ENCODE data around the gene PRR12.

Gene PRR12

DNA sequence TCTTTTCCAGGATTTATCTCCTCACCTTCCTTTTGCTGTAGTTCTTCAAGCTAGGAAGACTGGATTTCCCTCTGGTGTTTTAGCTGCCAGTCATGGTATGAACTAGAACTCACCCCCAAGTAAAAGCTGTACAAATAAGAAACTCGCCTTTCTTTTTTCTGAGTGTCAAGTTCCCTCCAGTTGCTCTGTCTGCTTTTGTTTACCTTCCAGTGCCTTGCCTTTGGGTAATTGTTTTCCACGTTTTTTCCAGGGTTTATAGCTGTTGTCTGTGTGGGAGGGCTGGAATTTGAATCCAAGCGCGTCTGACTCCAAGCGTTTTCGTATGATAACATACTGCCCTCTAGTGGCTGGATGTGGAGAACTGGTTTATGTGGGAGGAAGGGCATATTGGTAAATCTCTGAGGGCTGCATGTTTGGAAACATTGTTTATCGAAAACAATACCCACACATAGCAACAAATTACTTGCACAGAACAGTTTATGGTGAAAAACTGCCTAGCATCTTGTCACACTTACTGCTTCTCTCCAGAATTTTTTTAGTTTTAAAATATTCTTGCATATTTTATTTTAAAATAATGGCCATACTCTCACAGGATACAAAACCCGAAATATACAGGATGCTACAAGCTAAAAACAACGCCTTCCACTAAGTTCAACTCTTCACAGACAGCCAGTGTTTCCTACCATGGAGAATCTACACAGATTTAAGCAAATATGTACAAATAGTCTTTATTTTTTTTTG, 44.0 kb upstream of the PRR12 start:
- Histone ChIP-seq H3K9ac (ENCODE audit: low read length) (no peak overlapping the region), H3K56ac (ENCODE audit: low read length) (no peak overlapping the region), H3K79me1 (ENCODE audit: low read length) (no peaks in the 10 kb centered on the region), H2BK120ac (ENCODE audit: low read depth, low read length) (no peak overlapping the region), H2BK15ac (replicated peaks; ENCODE audit: low read depth) (no peak overlapping the region), H3K27ac (ENCODE audit: low read depth, low read length) (no peak overlapping the region), H3K4me2 (ENCODE audit: low read length) (no peak overlapping the region), H3K4me1 (ENCODE audit: control insufficient read depth, low read depth, low read length) (no peaks in the 10 kb centered on the region), H3K4me3 (ENCODE audit: low read length) (no peak overlapping the region), H3K79me2 (ENCODE audit: control insufficient read depth, insufficient read depth, low read length) (no peaks in the 10 kb centered on the region), H3K23ac (ENCODE audit: low read length) (no peak overlapping the region), H4K5ac (ENCODE audit: low read length) (no peak overlapping the region), H3K36me3 (ENCODE audit: control insufficient read depth, insufficient read depth, low read length) (no peaks in the 10 kb centered on the region), H4K8ac (ENCODE audit: low read depth, low read length) (no peak overlapping the region), H2AK5ac (ENCODE audit: low read length) (no peak overlapping the region), H3K18ac (ENCODE audit: low read length) (no peak overlapping the region), H3K27me3 (ENCODE audit: insufficient read depth, low read length, poor library complexity) (no peaks in the 10 kb centered on the region), H2BK5ac (ENCODE audit: low read length) (no peak overlapping the region), H3K4ac (ENCODE audit: low read depth, low read length) (no peak overlapping the region)
- DNase-seq: peak; percentile 92
- no CpG with 5 or more reads among the region's 9 CpGs for WGBS (ENCODE audit: extremely low coverage, insufficient coverage, low lambda C conversion rate)

DNA sequence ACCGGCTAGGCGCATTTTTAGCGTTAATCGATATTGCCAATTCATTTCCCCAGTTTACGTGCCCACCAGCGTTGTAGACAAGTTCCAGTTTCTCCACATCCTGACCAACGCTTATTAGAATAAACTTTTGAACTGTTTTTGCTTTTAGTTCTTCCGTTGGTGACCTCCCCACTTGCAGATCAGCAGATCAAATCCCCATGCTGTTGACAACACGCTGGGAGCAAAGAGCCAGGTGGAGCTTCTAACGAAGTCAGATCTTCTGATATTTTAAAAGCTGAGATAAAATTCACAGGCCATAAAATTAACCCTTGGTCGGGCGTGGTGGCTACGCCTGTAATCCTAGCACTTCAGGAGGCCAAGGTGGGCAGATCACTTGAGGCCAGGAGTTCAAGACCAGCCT, 41.9 kb upstream of the PRR12 start:
- H2BK15ac ChIP-seq (replicated peaks; ENCODE audit: low read depth): no peak overlapping the region
- H3K9ac ChIP-seq (ENCODE audit: low read length): no peak overlapping the region
- no peaks in the 10 kb centered on the region for H3K79me1 ChIP-seq (ENCODE audit: low read length)
- WGBS (ENCODE audit: extremely low coverage, insufficient coverage, low lambda C conversion rate): no CpG with 5 or more reads among the region's 13 CpGs
- H2BK120ac ChIP-seq (ENCODE audit: low read depth, low read length): no peak overlapping the region
- no peak overlapping the region for H2BK5ac ChIP-seq (ENCODE audit: low read length)
- H3K23ac ChIP-seq (ENCODE audit: low read length): no peak overlapping the region
- no peak overlapping the region for H4K8ac ChIP-seq (ENCODE audit: low read depth, low read length)
- no peaks in the 10 kb centered on the region for H3K36me3 ChIP-seq (ENCODE audit: control insufficient read depth, insufficient read depth, low read length)
- no peak overlapping the region for H4K5ac ChIP-seq (ENCODE audit: low read length)
- no peaks in the 10 kb centered on the region for H3K27me3 ChIP-seq (ENCODE audit: insufficient read depth, low read length, poor library complexity)
- no peak overlapping the region for H3K4me2 ChIP-seq (ENCODE audit: low read length)
- no peak overlapping the region for H3K4ac ChIP-seq (ENCODE audit: low read depth, low read length)
- no peak overlapping the region for H3K4me3 ChIP-seq (ENCODE audit: low read length)
- no peak overlapping the region for H3K27ac ChIP-seq (ENCODE audit: low read depth, low read length)
- H3K4me1 ChIP-seq (ENCODE audit: control insufficient read depth, low read depth, low read length): no peaks in the 10 kb centered on the region
- H2AK5ac ChIP-seq (ENCODE audit: low read length): no peak overlapping the region
- no peak overlapping the region for H3K18ac ChIP-seq (ENCODE audit: low read length)
- no peak for DNase-seq
- H3K79me2 ChIP-seq (ENCODE audit: control insufficient read depth, insufficient read depth, low read length): no peaks in the 10 kb centered on the region
- H3K56ac ChIP-seq (ENCODE audit: low read length): no peak overlapping the region

DNA sequence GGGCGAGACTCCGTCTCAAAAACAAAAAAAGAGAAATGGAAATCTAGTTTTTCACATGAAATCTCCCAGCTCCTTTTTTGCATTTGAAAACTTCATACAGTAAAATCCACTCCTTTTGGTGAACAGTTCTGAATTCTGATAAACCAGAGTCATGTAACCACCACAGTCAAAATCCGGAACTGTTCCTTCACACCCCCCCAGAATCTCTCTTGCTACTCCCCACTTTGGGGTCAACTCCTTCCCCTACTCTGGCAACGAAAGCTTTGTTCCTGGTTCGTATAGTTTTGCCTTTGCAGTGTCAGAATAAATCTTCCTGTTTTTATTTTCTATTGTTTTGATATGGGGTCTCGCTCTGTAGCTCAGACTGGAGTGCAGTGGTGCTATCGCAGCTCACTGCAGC, 39.5 kb upstream of the PRR12 start:
- no peak overlapping the region for H4K5ac ChIP-seq (ENCODE audit: low read length)
- H3K9ac ChIP-seq (ENCODE audit: low read length): no peak overlapping the region
- H3K79me1 ChIP-seq (ENCODE audit: low read length): no peaks in the 10 kb centered on the region
- H3K56ac ChIP-seq (ENCODE audit: low read length): no peak overlapping the region
- no peak overlapping the region for H4K8ac ChIP-seq (ENCODE audit: low read depth, low read length)
- H2BK15ac ChIP-seq (replicated peaks; ENCODE audit: low read depth): no peak overlapping the region
- no CpG with 5 or more reads among the region's 7 CpGs for WGBS (ENCODE audit: extremely low coverage, insufficient coverage, low lambda C conversion rate)
- H3K4me1 ChIP-seq (ENCODE audit: control insufficient read depth, low read depth, low read length): no peaks in the 10 kb centered on the region
- H2AK5ac ChIP-seq (ENCODE audit: low read length): no peak overlapping the region
- H3K36me3 ChIP-seq (ENCODE audit: control insufficient read depth, insufficient read depth, low read length): peaks cover 4% of the 10 kb centered on the region
- H2BK120ac ChIP-seq (ENCODE audit: low read depth, low read length): no peak overlapping the region
- H3K79me2 ChIP-seq (ENCODE audit: control insufficient read depth, insufficient read depth, low read length): no peaks in the 10 kb centered on the region
- no peak overlapping the region for H3K4me2 ChIP-seq (ENCODE audit: low read length)
- H2BK5ac ChIP-seq (ENCODE audit: low read length): no peak overlapping the region
- no peak for DNase-seq
- H3K27me3 ChIP-seq (ENCODE audit: insufficient read depth, low read length, poor library complexity): no peaks in the 10 kb centered on the region
- H3K4me3 ChIP-seq (ENCODE audit: low read length): no peak overlapping the region
- H3K23ac ChIP-seq (ENCODE audit: low read length): no peak overlapping the region
- no peak overlapping the region for H3K4ac ChIP-seq (ENCODE audit: low read depth, low read length)
- H3K27ac ChIP-seq (ENCODE audit: low read depth, low read length): no peak overlapping the region
- H3K18ac ChIP-seq (ENCODE audit: low read length): no peak overlapping the region

DNA sequence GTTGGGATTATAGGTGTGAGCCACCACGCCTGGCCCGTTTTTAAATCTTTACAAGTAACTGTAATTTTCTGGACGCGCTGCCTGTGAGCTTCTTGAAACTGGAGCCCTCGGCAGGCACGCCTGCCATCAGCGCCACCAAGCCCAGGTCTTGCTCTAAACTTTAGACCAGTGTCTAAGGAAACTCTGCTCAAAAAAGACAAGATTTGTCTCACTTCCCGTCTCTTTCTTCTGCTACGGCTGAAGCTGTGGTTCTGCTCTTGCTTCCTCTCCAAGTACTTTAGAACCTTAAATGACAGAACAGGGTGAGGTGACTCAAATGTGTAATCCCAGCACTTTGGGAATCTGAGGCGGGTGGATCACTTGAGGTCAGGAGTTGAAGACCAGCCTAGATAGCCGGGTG, 38.2 kb upstream of the PRR12 start:
- no peak overlapping the region for H3K23ac ChIP-seq (ENCODE audit: low read length)
- H3K9ac ChIP-seq (ENCODE audit: low read length): no peak overlapping the region
- no peak overlapping the region for H3K56ac ChIP-seq (ENCODE audit: low read length)
- H3K4me1 ChIP-seq (ENCODE audit: control insufficient read depth, low read depth, low read length): no peaks in the 10 kb centered on the region
- no CpG with 5 or more reads among the region's 11 CpGs for WGBS (ENCODE audit: extremely low coverage, insufficient coverage, low lambda C conversion rate)
- no peak for DNase-seq
- no peaks in the 10 kb centered on the region for H3K79me1 ChIP-seq (ENCODE audit: low read length)
- H3K27ac ChIP-seq (ENCODE audit: low read depth, low read length): no peak overlapping the region
- no peak overlapping the region for H3K4me3 ChIP-seq (ENCODE audit: low read length)
- H3K4me2 ChIP-seq (ENCODE audit: low read length): no peak overlapping the region
- H2BK5ac ChIP-seq (ENCODE audit: low read length): no peak overlapping the region
- no peak overlapping the region for H4K8ac ChIP-seq (ENCODE audit: low read depth, low read length)
- H3K18ac ChIP-seq (ENCODE audit: low read length): no peak overlapping the region
- H2BK120ac ChIP-seq (ENCODE audit: low read depth, low read length): no peak overlapping the region
- no peak overlapping the region for H4K5ac ChIP-seq (ENCODE audit: low read length)
- H3K27me3 ChIP-seq (ENCODE audit: insufficient read depth, low read length, poor library complexity): no peaks in the 10 kb centered on the region
- H3K4ac ChIP-seq (ENCODE audit: low read depth, low read length): no peak overlapping the region
- H2AK5ac ChIP-seq (ENCODE audit: low read length): no peak overlapping the region
- H3K36me3 ChIP-seq (ENCODE audit: control insufficient read depth, insufficient read depth, low read length): peaks cover 7% of the 10 kb centered on the region
- no peaks in the 10 kb centered on the region for H3K79me2 ChIP-seq (ENCODE audit: control insufficient read depth, insufficient read depth, low read length)
- no peak overlapping the region for H2BK15ac ChIP-seq (replicated peaks; ENCODE audit: low read depth)

DNA sequence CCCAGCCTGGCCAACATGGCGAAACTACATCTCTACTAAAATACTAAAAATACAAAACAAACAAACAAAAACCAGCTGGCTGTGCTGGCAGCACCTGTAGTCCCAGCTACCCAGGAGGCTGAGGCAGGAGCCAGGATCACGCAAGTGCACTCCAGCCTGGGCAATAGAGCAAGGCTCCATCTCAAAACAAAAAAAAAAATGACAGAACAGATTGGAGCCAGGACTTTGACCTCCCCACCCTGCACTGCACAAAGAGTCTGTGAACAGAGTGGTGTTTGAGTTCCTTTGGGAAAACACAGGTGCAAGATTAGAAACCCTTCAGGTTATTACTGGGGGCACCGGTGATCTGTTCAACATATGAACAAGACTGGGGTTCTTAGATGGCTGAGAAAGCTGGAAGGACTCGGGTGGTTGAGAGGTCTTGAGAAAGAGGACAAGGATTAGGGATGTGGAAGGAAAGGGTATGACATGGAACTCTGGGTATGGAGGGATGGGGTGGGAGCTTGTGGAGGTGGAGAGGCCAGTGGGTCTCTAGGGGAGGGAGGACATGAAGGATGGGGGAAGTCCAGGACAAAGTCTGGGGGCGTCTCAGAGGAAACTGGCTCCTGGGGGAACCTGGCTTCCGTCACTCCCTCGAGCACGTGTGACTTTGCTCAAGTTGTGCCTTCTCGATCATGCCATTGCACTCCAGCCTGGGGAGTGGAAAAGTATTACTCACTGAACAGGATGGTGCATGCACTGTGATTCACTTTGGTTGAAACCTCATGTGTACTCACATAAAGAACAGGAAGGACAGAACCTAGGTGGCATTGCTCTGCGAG, 37.3 kb upstream of the PRR12 start:
- no peak overlapping the region for H3K27ac ChIP-seq (ENCODE audit: low read depth, low read length)
- H3K4me1 ChIP-seq (ENCODE audit: control insufficient read depth, low read depth, low read length): no peaks in the 10 kb centered on the region
- no peak overlapping the region for H3K9ac ChIP-seq (ENCODE audit: low read length)
- H2BK5ac ChIP-seq (ENCODE audit: low read length): no peak overlapping the region
- H2BK120ac ChIP-seq (ENCODE audit: low read depth, low read length): no peak overlapping the region
- no peak for DNase-seq
- no peak overlapping the region for H3K23ac ChIP-seq (ENCODE audit: low read length)
- H4K8ac ChIP-seq (ENCODE audit: low read depth, low read length): no peak overlapping the region
- H2BK15ac ChIP-seq (replicated peaks; ENCODE audit: low read depth): no peak overlapping the region
- H3K4me2 ChIP-seq (ENCODE audit: low read length): no peak overlapping the region
- no peak overlapping the region for H2AK5ac ChIP-seq (ENCODE audit: low read length)
- H3K4me3 ChIP-seq (ENCODE audit: low read length): no peak overlapping the region
- no peak overlapping the region for H3K56ac ChIP-seq (ENCODE audit: low read length)
- H3K79me2 ChIP-seq (ENCODE audit: control insufficient read depth, insufficient read depth, low read length): no peaks in the 10 kb centered on the region
- H4K5ac ChIP-seq (ENCODE audit: low read length): no peak overlapping the region
- H3K27me3 ChIP-seq (ENCODE audit: insufficient read depth, low read length, poor library complexity): no peaks in the 10 kb centered on the region
- no CpG with 5 or more reads among the region's 10 CpGs for WGBS (ENCODE audit: extremely low coverage, insufficient coverage, low lambda C conversion rate)
- H3K4ac ChIP-seq (ENCODE audit: low read depth, low read length): no peak overlapping the region
- no peak overlapping the region for H3K18ac ChIP-seq (ENCODE audit: low read length)
- H3K36me3 ChIP-seq (ENCODE audit: control insufficient read depth, insufficient read depth, low read length): peaks cover 9% of the 10 kb centered on the region
- H3K79me1 ChIP-seq (ENCODE audit: low read length): no peaks in the 10 kb centered on the region
